ENCODE measurements around the gene SPACA6.
"Not testable (repeated sequence)": the region's sequence is repeated elsewhere in the genome, so short reads cannot be mapped to it uniquely, and the experiment has no call there.

SPACA6 gene, protein sequence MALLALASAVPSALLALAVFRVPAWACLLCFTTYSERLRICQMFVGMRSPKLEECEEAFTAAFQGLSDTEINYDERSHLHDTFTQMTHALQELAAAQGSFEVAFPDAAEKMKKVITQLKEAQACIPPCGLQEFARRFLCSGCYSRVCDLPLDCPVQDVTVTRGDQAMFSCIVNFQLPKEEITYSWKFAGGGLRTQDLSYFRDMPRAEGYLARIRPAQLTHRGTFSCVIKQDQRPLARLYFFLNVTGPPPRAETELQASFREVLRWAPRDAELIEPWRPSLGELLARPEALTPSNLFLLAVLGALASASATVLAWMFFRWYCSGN

DNA sequence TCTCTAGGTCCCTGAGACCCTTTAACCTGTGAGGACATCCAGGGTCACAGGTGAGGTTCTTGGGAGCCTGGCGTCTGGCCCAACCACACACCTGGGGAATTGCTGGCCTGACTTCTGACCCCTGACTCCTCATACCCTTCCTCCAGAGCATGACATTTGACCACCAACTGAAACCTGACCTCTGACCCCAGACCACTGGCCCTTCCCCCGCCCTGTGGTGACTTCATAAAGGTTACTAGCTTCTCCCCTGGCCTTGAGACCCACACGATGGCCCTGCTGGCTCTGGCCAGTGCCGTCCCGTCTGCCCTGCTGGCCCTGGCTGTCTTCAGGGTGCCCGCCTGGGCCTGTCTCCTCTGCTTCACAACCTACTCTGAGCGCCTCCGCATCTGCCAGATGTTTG, at the start of gene SPACA6:
Gene SPACA6, plus strand, starts transcription at position 71 of the 400 bp plus-strand sequence. Its CDS starts 197 bp downstream, at position 268.
- no peak for DNase-seq

DNA sequence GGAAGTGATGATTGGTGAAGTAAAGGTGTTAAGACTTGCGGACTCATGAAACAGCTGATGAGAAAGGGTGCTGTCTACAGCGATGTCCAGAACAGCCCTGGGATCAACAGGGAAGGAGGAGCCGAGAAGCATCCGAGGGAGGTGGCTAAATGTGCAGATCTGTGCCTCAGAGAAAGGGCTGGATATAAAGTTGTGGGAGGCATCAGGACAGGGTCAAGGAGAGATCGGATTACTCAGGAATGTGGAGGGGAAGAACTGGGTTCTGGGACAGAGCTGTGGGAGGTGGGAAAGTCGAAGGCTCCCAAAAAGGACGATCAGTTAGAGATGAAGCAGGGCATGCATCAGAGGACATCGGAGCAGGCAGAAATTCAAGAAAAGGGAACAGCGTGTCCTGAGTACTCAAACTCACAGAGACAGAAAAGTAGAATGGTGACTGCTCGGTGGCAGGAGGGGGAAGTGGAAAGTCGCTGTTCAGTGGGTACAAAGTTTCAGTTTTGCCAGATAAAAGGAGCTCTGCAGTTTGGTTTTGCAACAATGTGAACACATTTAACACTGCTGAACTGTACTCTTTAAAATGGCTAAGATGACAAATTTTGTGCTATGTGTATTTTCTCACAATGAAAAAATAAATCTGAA, 48.4 kb upstream of the SPACA6 start:
- peak; percentile 32 to 66 for DNase-seq

DNA sequence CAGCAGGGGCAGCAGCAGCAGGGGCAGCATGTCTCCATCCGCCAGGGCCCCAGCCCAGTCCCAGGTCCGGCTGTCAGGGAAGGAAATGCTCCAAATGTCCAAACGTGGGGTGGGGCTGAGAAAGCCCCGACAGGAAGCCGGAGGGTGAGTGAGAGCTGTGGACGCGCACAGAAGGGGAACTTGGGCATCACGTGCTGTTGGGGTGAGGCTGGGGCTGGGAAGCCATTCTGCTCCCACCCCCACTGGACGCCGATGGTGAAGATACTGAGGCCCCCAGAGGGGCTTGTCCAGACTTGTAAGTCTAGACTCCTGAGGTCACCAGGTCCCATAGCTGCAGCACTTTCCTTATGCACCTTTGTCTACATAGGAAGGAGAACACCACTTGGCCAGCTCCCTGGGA, 46.4 kb upstream of the SPACA6 start, which contains the start of gene SIGLEC14:
Gene SIGLEC14, minus strand, starts transcription at position 96 of the 400 bp plus-strand sequence. Its CDS starts 66 bp downstream, at position 30.
- DNase-seq: not testable (repeated sequence)

DNA sequence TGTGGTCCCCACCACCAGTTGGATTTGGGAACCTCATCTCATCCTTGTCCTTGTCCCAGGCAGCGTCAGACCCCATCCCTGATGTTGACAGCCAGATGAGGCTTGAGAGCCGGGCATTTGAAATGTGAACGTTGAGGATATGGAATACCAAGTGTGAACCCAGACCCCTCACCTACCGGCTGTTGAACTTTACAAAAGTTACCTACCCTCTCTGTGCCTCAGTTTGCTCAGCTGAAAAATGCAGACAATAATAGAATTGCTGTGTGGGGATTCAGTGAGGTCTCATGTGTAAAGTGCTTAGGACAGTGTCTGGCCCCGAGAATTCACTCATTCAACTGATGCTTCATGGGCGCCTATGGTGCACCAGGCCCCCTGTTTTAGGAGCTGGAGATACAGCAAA, 45.8 kb upstream of the SPACA6 start:
- DNase-seq: no peak

DNA sequence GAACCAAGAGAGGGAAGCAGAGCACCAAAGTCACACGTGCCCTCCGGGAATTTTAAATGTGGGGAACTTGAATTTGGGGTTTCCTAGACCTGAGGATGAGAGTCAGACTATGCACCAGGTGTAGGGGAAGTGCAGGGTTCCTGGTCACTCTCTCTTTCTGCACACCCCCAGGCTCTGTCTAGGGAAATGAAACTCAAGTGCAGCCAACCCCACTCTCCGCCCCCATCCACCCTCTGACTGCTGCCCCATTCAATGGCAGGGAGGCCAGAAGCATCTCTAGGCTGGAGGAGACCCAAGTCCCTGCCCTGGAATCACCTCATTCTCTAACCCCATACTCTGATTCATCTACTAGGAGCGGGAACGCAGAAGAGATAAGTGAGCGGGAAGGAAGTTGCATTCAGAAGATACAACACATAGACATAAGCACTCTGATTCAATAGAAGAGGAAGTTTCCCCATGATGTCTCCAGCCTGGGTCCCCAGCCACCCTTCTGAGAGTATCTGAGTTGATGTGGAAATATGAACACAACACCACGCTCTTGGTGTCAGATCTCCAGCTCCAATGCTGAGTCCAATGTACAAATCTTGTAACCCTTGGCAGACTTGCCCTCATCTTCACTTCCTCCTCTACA, 41.8 kb upstream of the SPACA6 start:
- DNase-seq: peak; percentile 89 to 90

DNA sequence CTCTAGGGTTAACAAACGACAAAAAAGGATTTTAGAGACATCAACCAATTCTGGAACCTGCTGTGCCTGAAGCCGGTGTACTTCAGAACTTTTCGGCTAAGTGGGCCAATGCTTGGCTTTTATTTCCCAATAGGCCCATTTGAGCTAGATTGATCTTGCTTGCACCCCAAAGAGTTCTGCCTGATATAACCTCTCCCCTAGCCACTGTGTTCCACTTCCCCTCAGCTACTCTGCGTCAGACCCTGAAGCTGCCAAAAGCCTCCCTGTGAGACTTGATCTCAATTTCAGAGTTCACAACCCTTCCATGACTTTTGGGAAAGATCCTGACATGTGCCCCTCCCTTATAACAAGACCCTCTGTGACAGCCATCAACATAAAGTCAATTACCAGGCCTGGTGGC, 40.9 kb upstream of the SPACA6 start:
- DNase-seq: no peak

DNA sequence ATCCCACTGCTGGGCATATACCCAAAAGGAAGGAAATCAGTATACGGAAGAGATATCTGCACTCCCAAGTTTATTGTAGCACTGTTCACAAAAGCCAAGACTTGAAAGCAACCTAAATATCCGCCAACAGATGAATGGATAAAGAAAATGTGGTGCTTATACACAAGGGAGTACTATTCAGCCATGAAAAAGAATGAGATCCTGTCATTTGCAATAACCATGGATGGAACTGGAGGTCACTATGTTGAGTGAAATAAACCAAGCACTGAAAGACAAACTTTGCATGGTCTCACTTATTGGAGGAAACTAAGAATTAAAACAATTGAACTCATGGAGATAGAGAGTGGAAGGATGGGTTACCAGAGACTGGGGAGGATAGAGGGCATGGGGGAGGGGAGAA, 40.0 kb upstream of the SPACA6 start:
- no peak for DNase-seq

DNA sequence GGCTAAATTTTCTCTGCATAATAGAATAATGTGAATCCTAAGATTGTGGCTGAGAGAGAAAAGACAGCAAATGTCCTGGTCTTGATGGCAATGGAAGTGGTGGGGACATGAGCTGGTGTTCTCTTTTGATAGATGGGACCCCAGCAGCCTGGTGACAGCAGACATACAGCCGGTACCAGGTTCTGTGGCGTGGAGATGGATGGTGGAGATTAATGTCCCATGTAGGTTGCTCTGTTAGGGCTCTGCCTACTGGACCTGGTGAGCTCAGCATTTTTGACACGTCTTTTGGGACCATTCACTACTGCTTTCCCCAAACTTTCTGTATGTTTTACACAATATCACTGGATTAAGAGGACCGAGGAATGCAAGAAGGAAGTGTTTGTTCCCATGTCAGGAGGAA, 38.3 kb upstream of the SPACA6 start:
- DNase-seq: no peak

DNA sequence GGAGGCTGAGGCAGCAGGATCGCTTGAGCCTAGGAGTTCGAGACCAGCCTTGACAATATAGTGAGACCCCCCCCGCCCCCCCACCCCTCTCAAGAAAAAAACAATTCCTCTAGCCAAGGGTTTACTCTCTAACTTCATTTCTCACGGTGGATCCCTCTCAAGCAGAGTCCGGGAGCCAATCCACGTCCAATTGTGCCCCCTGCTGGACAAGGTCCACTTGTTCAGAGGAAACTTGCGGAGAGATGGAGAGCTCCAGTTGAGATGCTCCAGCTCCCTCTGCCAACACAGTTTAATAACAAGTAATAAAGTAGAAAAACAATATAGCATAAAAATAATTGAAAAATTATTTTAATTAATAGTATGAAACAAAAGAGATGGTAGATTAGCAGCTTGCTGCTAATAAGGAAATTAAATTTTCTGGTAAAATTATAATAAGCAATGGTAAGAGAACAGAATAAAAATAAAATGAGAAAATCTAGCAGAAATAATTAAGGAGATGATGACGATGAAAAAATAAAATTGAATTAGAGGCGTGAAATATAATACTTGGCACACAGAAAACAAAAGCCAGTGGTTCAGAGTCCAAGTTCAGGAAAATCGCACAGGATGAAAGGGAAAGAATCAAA, 32.0 kb upstream of the SPACA6 start:
- DNase-seq: peak; percentile 55 to 79

DNA sequence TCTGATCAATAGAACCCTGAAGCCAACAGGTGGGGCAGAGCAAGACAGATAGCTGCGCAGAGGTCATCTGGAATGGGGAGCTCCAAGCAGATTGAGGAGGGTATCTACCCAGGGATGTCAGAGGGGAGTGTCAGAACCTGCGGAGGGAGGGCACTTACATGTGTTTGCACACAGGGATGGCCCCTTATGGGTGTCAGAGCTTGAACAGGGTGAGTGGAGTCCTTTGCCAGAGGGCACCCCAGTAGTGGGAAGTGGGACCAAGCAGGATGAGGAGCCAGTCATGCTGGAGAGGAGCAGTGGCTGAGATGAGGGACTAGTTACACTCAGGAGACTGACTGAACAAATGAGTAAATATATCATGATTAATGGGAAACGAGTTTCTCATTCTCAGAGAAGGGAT, 29.5 kb upstream of the SPACA6 start:
- DNase-seq: no peak

DNA sequence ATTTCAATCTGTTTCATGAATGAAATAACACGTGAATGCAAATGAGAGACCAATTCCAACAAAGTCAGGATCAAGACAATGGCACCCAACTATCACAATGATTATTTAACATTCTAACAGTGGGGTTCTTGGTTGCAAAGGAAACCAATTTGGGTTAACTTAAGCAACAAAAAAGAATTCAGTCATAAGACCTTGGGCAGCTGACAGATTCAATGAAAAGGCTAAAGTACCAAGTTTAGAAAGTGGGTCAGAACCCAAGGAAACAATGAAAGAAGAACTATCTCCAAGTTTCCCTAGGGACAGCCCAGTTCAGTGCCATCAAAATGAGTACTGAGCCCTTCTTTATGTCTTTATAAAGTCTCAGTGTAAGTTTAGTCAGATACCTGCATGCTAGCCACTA, 29.0 kb upstream of the SPACA6 start:
- DNase-seq: no peak

DNA sequence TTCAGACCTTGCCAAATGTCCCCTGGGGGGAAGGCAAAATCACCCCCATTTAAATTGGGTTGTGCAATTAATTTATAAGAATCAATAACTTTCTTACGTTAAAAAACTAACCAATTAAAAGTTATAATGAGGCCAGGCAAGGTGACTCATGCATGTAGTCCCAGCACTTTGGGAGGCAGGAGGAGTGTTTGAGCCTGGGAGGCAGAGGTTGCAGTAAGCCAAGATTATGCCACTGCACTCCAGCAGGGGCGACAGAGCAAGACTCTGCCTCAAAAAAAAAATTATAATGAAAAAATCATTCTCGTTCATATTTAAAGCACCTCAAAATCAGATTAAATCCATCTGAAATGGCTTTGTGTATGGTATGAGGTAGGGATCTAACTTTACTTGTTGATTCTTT, 28.1 kb upstream of the SPACA6 start:
- peak; percentile 25 to 26 for DNase-seq

DNA sequence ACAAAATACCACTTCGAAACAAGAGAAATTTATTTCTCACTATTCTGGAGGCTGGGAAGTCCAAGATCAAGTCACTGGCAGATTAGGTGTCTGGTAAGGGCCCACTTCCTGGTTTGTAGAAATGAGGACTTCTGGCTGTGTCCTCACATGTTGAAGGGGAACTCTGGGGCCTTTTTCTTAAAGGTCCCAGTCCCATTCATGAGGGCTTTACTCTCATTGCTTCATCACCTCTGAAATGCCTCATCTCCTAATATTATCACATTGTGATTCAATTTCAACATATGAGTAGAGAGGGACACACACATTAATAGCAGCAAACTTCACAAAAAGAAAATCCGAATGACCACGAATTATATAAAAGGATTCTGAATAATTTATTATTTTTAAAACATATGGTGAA, 24.9 kb upstream of the SPACA6 start:
- peak; percentile 54 to 57 for DNase-seq

DNA sequence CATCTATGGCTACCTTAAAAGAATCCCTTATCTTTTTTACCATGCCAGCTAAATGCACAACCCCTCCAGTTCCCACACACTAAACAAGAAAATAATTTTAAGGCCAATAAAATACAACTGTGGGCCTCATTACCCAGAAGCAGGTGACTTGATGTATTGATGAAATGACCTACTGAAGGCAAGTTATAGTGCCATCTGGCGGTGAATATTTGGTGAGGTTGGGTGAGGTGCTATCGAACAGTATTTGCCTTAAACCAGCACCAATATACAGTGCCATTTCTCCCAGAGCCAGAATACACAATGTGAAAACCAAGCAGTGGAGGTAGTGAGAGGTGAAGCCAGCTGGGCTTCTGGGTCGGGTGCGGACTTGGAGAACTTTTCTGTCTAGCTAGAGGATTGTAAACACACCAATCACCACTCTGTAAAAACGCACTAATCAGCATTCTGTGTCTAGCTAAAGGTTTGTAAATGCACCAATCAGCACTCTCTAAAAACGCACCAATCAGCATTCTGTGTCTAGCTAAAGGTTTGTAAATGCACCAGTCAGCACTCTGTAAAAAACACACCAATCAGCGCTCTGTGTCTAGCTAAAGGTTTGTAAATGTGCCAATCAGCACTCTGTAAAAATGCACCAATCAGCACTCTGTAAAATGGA, 17.1 kb upstream of the SPACA6 start:
- DNase-seq: peak; percentile 44 to 68

DNA sequence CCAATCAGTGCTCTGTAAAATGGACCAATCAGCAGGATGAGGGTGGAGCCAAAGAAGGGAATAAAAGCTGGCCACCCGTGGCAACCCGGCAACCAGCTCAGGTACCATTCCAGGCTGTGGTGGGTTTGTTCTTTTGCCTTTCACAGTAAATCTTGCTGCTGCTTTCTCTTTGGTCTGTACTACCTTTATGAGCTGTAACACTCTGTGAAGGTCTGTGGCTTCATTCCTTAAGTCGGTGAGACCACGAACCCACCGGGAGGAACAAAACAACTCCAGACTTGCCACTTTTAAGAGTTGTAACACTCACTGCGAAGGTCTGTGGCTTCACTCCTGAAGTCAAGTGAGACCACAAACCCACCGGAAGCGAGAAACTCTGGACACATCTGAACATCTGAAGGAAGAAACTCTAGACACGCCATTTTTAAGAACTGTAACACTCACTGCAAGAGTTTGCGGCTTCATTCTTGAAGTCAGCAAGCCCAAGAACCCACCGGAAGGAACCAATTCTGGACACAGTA, 16.5 kb upstream of the SPACA6 start:
- DNase-seq: no peak

DNA sequence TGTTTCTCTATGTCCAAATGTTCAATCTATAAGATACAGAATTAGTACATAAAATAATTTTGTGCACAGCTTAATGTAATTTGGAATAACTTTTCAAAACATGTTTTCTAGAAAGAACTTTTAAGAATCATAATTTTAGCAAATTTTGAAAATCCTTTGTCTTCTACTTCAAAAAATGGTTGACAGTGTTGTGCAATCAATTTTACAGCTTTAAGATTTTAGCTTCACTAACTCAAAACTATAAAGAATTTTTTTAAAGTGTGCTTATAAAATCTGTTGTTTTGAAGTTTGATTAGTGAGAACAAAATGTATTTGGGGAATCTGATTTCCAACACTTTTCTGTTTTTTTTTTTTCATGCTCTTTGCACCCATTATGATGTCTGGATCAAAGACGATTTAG, 12.7 kb upstream of the SPACA6 start:
- no peak for DNase-seq

DNA sequence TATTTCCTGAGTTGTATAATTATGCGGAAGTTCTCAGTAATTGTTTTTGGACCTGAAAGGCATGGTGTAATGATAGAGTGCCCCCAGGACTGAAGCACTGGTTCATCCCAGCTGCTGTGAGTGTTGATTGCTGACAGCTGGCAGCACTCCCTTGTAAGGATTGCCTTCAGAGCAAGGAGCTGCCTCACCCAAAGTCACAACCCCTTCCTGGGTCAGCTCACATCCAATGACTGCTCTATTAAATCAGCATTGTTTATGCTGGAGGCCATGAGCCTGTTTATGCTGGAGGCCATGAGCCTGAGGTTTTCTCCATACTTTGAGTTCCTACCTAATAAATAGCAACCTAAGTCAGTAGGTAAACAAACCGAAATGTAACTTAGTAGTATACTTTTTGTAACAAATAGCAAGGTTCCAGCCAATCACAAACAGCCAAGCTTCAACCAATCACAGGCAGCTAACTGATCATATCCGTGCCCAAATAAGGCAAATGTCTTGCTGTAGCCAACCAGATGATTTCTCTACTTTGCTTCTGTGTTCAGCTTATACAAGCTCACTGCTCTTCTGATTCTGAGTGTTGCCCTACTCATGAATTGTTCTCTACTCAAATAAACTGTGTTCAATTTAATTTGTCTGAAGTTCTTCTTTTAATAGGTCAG, 11.7 kb upstream of the SPACA6 start:
- DNase-seq: no peak

DNA sequence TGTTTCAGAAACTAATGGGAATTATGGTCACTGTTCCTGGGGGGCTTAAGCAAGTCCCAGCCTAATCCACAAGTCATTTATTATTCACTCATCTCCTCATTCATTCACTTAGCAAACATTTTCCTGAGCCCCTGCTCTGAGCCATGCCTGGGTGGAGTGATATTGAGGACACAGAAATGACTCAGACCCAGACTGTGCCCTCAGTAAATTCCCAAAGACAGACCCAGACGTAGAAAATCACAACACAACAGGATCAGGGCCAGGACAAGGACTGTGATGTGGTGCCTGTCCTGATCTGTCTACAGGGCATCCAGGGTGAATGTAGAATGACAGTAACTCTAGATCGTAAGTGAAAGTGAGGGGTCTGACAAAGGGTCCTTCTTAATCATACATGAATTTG, 7.0 kb upstream of the SPACA6 start:
- no peak for DNase-seq

DNA sequence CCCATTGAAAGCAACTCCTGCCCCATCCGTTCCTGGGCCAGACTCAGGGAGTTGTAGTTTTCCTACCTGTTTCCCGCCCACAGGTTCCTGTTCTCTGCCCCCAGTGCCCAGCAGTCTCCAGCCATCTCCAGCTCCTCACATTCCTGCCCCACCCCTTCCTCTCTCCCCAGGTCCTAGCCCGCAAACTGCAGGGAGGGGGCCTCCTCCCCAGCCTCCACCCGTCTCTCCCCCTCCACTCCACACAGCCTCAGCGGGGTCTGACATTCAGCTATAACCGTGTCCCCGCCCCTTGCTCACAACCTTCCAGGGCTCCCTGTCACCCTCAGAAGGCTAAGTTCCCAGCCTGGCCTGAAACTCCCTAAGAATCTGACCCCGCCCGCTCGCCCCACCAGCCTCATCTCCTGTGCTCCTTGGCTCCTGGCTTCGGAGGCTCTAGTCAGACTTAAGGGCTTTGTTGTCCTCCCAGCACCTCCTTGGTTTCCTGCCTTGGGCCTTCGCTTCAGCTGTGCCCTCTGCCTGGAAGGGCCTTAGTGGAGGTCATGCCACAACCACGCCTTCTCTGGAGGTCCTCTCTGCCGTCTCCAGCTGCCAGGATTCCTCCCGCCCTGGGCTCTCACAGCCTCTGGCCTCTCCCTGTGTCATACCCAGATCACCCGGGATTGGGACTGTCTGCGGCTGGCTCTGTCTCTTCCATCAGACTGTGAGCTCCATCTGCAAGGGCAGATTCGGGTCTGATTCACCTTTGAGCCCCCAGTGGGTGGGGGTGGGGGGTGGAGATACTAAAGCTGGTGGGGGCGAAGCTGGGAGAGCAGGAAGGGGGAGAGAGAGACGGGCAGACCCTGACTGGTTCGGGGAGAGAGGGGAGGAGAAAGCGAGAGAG, 5.1 kb upstream of the SPACA6 start:
- DNase-seq: no peak

DNA sequence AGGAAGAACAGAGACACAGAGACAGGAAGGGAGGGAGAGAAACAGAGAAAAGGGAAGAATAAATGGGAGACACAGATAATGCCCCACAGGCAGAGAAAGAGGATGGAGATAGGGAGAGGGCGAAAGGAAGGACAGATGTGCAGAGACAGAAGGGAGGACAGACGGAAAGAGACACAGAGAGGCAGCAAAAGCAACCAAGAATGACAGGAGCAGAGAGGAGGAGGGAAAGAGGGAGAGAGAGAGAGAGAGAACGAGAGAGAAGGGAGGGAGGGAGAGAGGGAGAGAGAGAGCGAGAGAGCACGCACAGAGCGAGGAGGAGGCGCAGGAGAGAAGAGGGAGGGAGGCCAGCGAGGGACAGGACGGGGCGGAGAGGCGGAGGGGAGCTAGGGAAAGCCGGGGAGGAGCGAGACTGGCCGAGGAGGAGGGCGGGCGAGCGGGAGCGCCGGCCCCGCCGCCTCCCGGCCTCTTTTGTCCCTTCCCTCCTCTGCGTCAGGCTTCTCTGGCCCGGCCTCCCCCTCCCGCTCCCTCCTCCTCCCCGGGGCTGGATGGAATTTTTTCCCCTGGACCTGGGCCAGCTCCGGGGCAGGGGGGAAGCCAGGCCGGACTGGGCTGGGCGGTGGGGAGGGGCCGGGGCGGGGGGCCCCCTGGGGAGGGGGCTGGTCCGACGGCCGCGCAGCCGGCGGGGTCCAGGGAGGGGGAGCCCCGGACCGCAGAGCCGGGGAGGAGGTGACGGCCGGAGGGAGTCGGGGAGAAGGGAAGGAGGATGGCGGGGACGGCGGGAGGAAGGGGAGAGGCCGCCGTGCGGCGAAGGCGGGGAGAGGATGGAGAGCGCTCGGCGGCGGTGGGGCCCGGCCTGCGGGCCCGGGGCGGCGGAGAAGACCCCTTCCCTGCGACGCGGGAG, 4.2 kb upstream of the SPACA6 start:
- peak; percentile 29 to 30 for DNase-seq

All from AML-193 (cell line).